Left colon (tissue), 2 donors: ENCODE measurements around the gene PLEKHF1. TPM values are rescaled to one million over a fixed set of nuclear protein-coding genes. Genes with fewer than 3 reads are reported as not detected.
A peak's percentile ranks its signal among the peaks of the same experiment; 100 is the strongest.

ENCODE experiments used
- ATAC-seq: fragments of 200-7000 bp; cut with Tn5 transposase; one replicate; pipeline ENCODE4 v1.9.1; 2020; ENCODE audit warnings: mild to moderate bottlenecking, moderate library complexity
- DNase-seq, 2 donors: peaks; one replicate each; pipeline ENCODE4 v3.0.0-alpha.2; 2020
- intact Hi-C, 2 donors: fragments of 100-400 bp; cut with DNase I in 1 of 2; cut with micrococcal nuclease in 1 of 2; formaldehyde crosslinking; loops; one replicate each; pipeline versions ENCODE4 v1.11.2 to v1.14.0; 2022; cut with DNase I, micrococcal nuclease
- total RNA-seq, 2 donors: library from RNA; stranded (reverse); fragmentation: NEBNext Ultra II Directional; extraction: Animal tissue kit (Norgen Biotek cat#: 25700); gene quantifications; one replicate each; pipeline ENCODE4 v1.2.1, GENCODE V29; 2021
- donor health status: DM: no; HTN: no; CAD: no.
- donor health status: DM: yes; HTN: yes; CAD: no.

PLEKHF1 gene
- total RNA-seq, 2 donors from 2014 or later: 2.8 to 3.7 TPM

DNA sequence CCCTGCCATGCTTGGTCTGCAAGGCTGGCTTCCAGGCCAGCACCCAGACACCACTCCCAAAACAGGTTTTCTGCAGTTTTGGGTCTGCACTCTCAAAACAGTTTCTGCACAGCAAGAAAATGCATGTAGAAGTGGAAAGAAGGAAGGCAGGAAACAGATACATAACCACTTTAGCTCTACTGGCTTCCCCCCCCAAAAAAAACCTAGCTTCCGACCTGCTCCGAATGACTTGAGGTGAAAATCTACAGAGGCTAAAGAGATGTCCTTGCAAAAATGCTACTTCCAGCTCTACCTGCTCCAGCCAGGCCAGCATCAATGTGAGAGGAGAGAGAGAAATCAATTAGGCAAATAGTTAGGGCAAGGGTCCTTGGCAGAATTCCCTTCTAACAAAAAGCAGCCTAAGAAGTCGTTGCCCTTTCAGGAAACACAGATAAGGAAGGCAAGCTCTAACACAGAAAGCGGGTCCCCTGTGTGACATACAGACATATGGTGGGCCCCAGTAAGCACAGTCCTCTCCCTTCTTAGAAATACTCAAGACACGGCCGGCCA is 46.4 kb downstream of the PLEKHF1 start:
- ATAC-seq: no peak
- DNase-seq: no peak
- intact Hi-C loops: loop anchor here in 1 of 2 donors (10.0 kb wide), 1 partner anchor 97 kb away; no protein-coding TSS in a partner anchor

GRCh38 chr19:29712744-29713516 is 47.7 kb downstream of the PLEKHF1 start:
- no peak for ATAC-seq
- intact Hi-C loops: loop anchor here in 1 of 2 donors (10.0 kb wide), 1 partner anchor 98 kb away; no protein-coding TSS in a partner anchor
- no peak for DNase-seq

GRCh38 chr19:29714371-29714952 is 49.2 kb downstream of the PLEKHF1 start:
- intact Hi-C loops: loop anchor here in 1 of 2 donors (10.0 kb wide), 1 partner anchor 100 kb away; no protein-coding TSS in a partner anchor
- peak in 1 of 2 donors; percentile 31 for DNase-seq

DNA sequence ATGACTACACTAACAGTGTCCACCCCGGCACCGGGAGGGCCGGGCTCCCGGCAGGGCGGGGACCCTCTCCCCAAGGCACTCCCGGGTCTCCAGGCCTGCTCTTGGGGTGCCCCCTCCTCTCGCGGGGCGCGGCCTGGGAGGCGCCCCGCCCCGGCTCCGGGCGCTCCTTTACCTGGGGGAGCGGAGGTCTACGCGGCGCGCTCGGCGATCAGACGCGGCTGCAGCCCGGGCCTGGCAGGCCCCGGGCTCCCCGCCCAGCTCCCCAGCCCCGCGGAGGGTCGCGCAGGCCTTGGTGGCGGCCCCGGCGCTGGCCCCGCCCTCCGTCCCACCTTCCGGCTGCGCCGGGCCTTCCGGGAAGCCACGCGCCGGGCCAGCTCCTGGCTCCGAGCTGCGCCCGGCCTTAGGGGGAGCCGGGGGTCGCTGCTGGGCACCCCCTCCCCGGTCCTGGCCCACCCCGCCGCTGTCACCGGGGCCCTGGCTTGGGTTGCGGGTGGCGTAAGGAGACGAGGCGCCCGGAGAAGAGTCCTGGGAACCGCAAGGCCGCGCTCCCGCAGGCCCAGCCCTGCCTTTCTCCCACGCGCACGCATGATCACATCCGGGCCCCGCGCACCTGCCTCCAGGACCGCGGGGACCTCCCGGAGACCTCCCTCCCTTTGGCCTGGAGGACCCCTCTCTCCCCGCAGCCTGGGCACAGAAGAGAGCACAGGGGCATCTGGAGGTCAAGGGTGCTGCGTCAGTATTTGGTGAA is 49.9 kb downstream of the PLEKHF1 start, which contains the start of gene C19orf12:
Gene C19orf12, minus strand, starts transcription at position 309 of the 748 bp plus-strand sequence. CDS start 6,848 bp downstream, outside the sequence.
- intact Hi-C loops: loop anchor here (5.0 to 10.0 kb wide), 2 partner anchors 100 to 108 kb away; partner anchors contain the start of gene POP4 (in 1 of the 2)
- peak; percentile 75 for ATAC-seq
- peak; percentile 46 to 76 for DNase-seq

More at GRCh38 chr19:29714371-29714952, 49.2 kb downstream of the PLEKHF1 start:
- ATAC-seq: peak; percentile 55

DNA sequence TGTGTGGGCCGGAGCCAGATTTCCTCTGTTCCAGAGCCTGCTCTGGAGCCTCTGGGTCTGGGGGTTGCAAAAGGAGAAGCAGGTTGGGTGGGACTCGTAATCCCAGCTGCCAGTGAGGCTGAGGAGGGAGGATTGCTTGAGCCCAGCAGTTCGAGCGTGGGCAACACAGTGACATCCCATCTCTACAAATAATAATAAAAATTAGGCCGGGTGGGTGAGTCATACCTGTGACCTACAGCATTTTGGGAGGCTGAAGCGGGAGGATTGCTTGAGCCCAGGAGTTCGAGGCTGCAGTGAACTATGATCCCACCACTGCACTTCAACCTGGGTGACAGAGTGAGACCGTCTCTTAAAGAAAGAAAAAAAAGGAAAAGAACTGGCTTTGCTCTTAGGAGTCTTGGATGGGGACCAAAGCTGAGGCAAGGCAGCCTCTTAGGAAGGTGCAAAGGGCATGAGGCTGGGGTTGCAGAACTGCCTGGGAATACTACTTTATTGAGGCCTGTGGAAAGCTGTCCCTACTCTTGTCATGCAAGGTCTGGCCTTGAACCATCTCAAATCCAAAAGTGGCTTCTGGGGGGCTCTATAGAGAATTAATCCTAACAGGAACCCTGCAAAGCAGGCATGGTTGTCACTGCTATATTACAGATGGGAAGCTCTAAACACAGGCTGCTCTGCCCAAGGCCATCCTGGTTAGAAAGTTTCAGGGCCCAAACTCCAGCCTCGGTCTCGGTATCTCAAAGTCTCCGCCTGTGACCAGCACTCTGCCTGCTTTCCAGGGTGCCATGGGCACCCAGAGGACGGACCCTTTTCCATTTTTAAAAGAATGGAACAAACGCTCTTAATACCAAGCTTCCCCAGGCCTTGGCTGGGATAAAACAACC is 50.7 kb downstream of the PLEKHF1 start:
- DNase-seq (peak; percentile 46 to 47), ATAC-seq (peak; percentile 60)
- intact Hi-C loops: loop anchor here (5.0 to 10.0 kb wide), 2 partner anchors 101 to 109 kb away; partner anchors contain the start of gene POP4 (in 1 of the 2)

DNA sequence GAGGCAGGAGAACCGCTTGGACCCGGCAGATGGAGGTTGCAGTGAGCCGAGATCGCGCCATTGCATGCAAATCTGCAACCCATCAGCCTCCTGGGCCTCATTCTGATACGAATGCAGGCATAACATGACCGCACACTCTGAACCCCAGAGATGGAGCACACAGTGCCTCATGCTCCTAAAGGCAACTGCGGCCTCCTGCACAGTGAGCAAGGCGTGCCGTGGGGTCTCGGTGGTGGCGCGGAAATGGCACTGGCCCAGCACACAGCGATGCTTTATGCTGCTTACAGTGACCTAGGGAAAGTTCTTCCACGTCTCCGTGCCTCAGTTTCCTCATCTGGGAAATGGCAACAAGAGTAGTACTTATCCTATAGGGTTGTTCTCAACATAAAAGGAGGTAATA is 51.8 kb downstream of the PLEKHF1 start:
- no peak for DNase-seq
- ATAC-seq: no peak
- intact Hi-C loops: loop anchor here (5.0 to 10.0 kb wide), 2 partner anchors 102 to 110 kb away; partner anchors contain the start of gene POP4 (in 1 of the 2)

DNA sequence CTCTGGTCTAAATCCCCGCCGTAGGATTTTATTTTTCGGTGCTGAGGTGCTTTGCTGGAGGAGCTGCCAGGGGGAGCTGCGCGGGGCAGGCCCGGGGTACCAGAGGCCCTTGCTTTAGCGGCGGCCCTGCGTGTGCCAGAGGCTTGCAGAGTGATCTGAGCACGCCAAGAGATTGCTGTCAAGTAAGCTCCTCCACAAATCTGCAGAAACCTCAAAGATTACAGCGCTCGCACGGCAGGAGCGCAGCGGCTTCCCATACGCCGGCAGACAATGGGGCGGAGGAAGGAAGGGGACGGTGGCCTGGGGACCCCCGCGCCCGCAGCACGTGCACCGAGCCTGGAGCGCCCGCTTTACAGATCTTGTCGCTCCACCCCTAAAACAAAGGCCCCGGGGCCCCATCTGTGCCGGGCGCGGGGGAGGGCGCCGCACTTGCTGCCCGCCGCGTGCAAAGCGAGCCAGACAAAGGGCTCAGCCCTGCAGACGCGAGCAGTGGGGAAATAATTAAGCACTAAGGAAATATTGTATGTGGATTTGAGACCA is 58.9 kb downstream of the PLEKHF1 start:
- DNase-seq: peak in 1 of 2 donors; percentile 15
- intact Hi-C loops: no loop called here
- ATAC-seq: peak; percentile 40

GRCh38 chr19:29724746-29725145 is 59.5 kb downstream of the PLEKHF1 start:
- ATAC-seq (no peak), DNase-seq (no peak)
- intact Hi-C loops: no loop called here

Other genes with a start within 250 kb of the PLEKHF1 start
- gene VSTM2B, start 139.5 kb upstream of the PLEKHF1 start, total RNA-seq: not detected
- gene POP4, start 59.2 kb upstream of the PLEKHF1 start, total RNA-seq: 10 to 100 TPM; 57.5 to 61.8 TPM
- gene C19orf12, start 49.8 kb downstream of the PLEKHF1 start, total RNA-seq: 10 to 100 TPM; 16.2 to 19.3 TPM
- gene CCNE1, start 146.5 kb downstream of the PLEKHF1 start, total RNA-seq: 1 to 10 TPM; 4.0 to 4.5 TPM